ENCODE measurements around the gene COL26A1. TPM values are rescaled to one million over a fixed set of nuclear protein-coding genes. Genes with fewer than 3 reads are reported as not detected.
A peak's percentile ranks its signal among the peaks of the same experiment; 100 is the strongest.

COL26A1 gene
- total RNA-seq, 2 donors from 2014 or later, result 0.14 TPM; not detected in 1

GRCh38 chr7:101402081-101402779, 39.6 kb downstream of the COL26A1 start:
- Histone ChIP-seq H3K9me3 (no peaks in the 10 kb centered on the region), H3K27me3 (replicated peaks; ENCODE audit: insufficient read depth) (no peaks in the 10 kb centered on the region), H3K27ac (no peak overlapping the region), H3K36me3 (no peaks in the 10 kb centered on the region), H3K4me1 (ENCODE audit: control insufficient read depth in 1 of 2, low read depth in 2 of 2) (peaks cover 4 to 6% of the 10 kb centered on the region in 2 donors), H3K4me3 (no peak overlapping the region)
- no peak for TF ChIP-seq CTCF (IDR thresholded peaks at IDR 0.05)
- DNase-seq (ENCODE audit: low spot score) (no peak), ATAC-seq (ENCODE audit: insufficient number of reproducible peaks, low FRiP score, low read depth) (no peak)

GRCh38 chr7:101402835-101403234, 40.2 kb downstream of the COL26A1 start:
- DNase-seq (ENCODE audit: low spot score) (no peak), ATAC-seq (ENCODE audit: insufficient number of reproducible peaks, low FRiP score, low read depth) (no peak)
- Histone ChIP-seq H3K4me3 (no peak overlapping the region), H3K36me3 (no peaks in the 10 kb centered on the region), H3K27me3 (replicated peaks; ENCODE audit: insufficient read depth) (no peaks in the 10 kb centered on the region), H3K9me3 (no peaks in the 10 kb centered on the region), H3K27ac (no peak overlapping the region), H3K4me1 (ENCODE audit: control insufficient read depth in 1 of 2, low read depth in 2 of 2) (peaks cover 4 to 6% of the 10 kb centered on the region in 2 donors)
- no peak for TF ChIP-seq CTCF (IDR thresholded peaks at IDR 0.05)

- H3K36me3 ChIP-seq, result no peaks in the 10 kb centered on the region
- no peak for DNase-seq (ENCODE audit: low spot score)
- no peak overlapping the region for H3K4me3 ChIP-seq
- H3K4me1 ChIP-seq (ENCODE audit: control insufficient read depth in 1 of 2, low read depth in 2 of 2), result peaks cover 4 to 6% of the 10 kb centered on the region in 2 donors
- peaks cover 11% of the 10 kb centered on the region for H3K9me3 ChIP-seq
- TF ChIP-seq CTCF (IDR thresholded peaks at IDR 0.05), result no peak
- ATAC-seq (ENCODE audit: insufficient number of reproducible peaks, low FRiP score, low read depth), result no peak
- no peaks in the 10 kb centered on the region for H3K27me3 ChIP-seq (replicated peaks; ENCODE audit: insufficient read depth)
- no peak overlapping the region for H3K27ac ChIP-seq
Observed at GRCh38 chr7:101405474-101406067, 42.9 kb downstream of the COL26A1 start.

GRCh38 chr7:101410743-101411507, 48.2 kb downstream of the COL26A1 start:
- no peaks in the 10 kb centered on the region for H3K27me3 ChIP-seq (replicated peaks; ENCODE audit: insufficient read depth)
- H3K4me3 ChIP-seq, result no peak overlapping the region
- no peak for ATAC-seq (ENCODE audit: insufficient number of reproducible peaks, low FRiP score, low read depth)
- H3K27ac ChIP-seq, result no peak overlapping the region
- TF ChIP-seq CTCF (IDR thresholded peaks at IDR 0.05), result peak; percentile 60
- H3K36me3 ChIP-seq, result no peaks in the 10 kb centered on the region
- peaks cover 11% of the 10 kb centered on the region for H3K9me3 ChIP-seq
- no peak for DNase-seq (ENCODE audit: low spot score)
- H3K4me1 ChIP-seq (ENCODE audit: control insufficient read depth in 1 of 2, low read depth in 2 of 2), result no peaks in the 10 kb centered on the region

- TF ChIP-seq CTCF (IDR thresholded peaks at IDR 0.05), result no peak
- H3K4me1 ChIP-seq (ENCODE audit: control insufficient read depth in 1 of 2, low read depth in 2 of 2), result no peaks in the 10 kb centered on the region
- H3K27me3 ChIP-seq (replicated peaks; ENCODE audit: insufficient read depth), result no peaks in the 10 kb centered on the region
- H3K36me3 ChIP-seq, result no peaks in the 10 kb centered on the region
- H3K27ac ChIP-seq, result no peak overlapping the region
- H3K4me3 ChIP-seq, result no peak overlapping the region
- H3K9me3 ChIP-seq, result peaks cover 11% of the 10 kb centered on the region
- no peak for ATAC-seq (ENCODE audit: insufficient number of reproducible peaks, low FRiP score, low read depth)
- no peak for DNase-seq (ENCODE audit: low spot score)
Observed at GRCh38 chr7:101411508-101411874, 48.8 kb downstream of the COL26A1 start.
